GM12878 (cell line): ENCODE measurements around the gene ANO10. TPM values are rescaled to one million over a fixed set of nuclear protein-coding genes. Genes with fewer than 3 reads are reported as not detected.

Experiments used
- ATAC-seq: fragments of 200-7000 bp; cut with Tn5 transposase; 3 replicates; pipeline ENCODE4 v1.9.1; 2020; ENCODE audit warnings: mild to moderate bottlenecking, moderate library complexity
- BruUV-seq: library from RNA; stranded (reverse); fragments of 400-500 nt; replicated peaks from 2 replicates; lab custom pipeline; 2021; lab: Mats Ljungman, UMichigan
- CTCF ChIA-PET: fragments of 300-600 bp; sonication (Branson Sonifier 250); formaldehyde crosslinking; extraction: SDS; loops from one replicate; lab custom pipeline; 2021; ENCODE audit warnings: inconsistent platforms; lab: Yijun Ruan, JAX
- POLR2A ChIA-PET: fragments of 350-600 bp; formaldehyde crosslinking; extraction: SDS; loops from one replicate; lab custom pipeline; 2021; ENCODE audit warnings: inconsistent platforms; lab: Charles Lee
- RAD21 ChIA-PET: fragments of 300-600 bp; sonication (Branson Sonifier 250); formaldehyde crosslinking; loops from one replicate; lab custom pipeline; 2023; ENCODE audit warnings: antibody characterized with exemption; ENCODE audit not compliant: unreplicated experiment; lab: Charles Lee
- SMC1A ChIA-PET: fragments of 300-600 bp; sonication (Branson Sonifier 250); formaldehyde crosslinking; loops from one replicate; lab custom pipeline; 2023; ENCODE audit not compliant: unreplicated experiment, uncharacterized antibody; lab: Charles Lee
- DNase-seq: peaks from one replicate; pipeline ENCODE4 v3.0.0-alpha.2; 2011; ENCODE audit warnings: low read depth, low spot score
- FAIRE-seq: peaks from 3 replicates; lab custom pipeline; 2011; peaks lifted over from hg19 to GRCh38; lab: Jason Lieb, UNC
- H2AFZ ChIP-seq: 2 replicates; pipeline ENCODE4 v1.6.0; 2011; ENCODE audit warnings: low read depth, low read length, control low read depth; ENCODE audit not compliant: control insufficient read depth
- H3K27ac ChIP-seq: 2 replicates; pipeline ENCODE4 v1.5.1; 2011; ENCODE audit warnings: control low read depth; ENCODE audit not compliant: control insufficient read depth, insufficient read depth
- H3K27me3 ChIP-seq, 2 experiments: replicated peaks in 1 of 2; 2 replicates each; pipeline versions ENCODE4 v1.6.0 to v1.6.1; 2011; ENCODE audit warnings: low read length in 1 of 2; ENCODE audit not compliant: control insufficient read depth in 2 of 2, insufficient read depth in 2 of 2
- H3K36me3 ChIP-seq, 2 experiments: 2 replicates each; pipeline ENCODE4 v1.5.1; 2011; ENCODE audit warnings: low read length in 1 of 2; ENCODE audit not compliant: control insufficient read depth in 2 of 2, insufficient read depth in 2 of 2
- H3K4me1 ChIP-seq: 2 replicates; pipeline ENCODE4 v1.6.1; 2011; ENCODE audit warnings: mild to moderate bottlenecking, low read length, moderate library complexity, mixed read lengths; ENCODE audit not compliant: control insufficient read depth, insufficient read depth
- H3K4me2 ChIP-seq: 2 replicates; pipeline ENCODE4 v1.6.0; 2011; ENCODE audit warnings: control low read depth; ENCODE audit not compliant: control insufficient read depth, insufficient read depth
- H3K4me3 ChIP-seq: fragments of 200-600 bp; sonication (generic); 2 replicates; pipeline ENCODE4 v1.5.1; 2016
- H3K79me2 ChIP-seq: 2 replicates; pipeline ENCODE4 v1.6.0; 2011; ENCODE audit warnings: low read length; ENCODE audit not compliant: control insufficient read depth, insufficient read depth
- H3K9ac ChIP-seq: 2 replicates; pipeline ENCODE4 v1.8.0; 2011; ENCODE audit warnings: low read length, control low read depth, mixed read lengths; ENCODE audit not compliant: control insufficient read depth, insufficient read depth
- H3K9me3 ChIP-seq: replicated peaks from 3 replicates; pipeline ENCODE4 v1.5.1; 2011; ENCODE audit warnings: mild to moderate bottlenecking, low read length; ENCODE audit not compliant: control insufficient read depth, insufficient read depth
- H4K20me1 ChIP-seq: 2 replicates; pipeline ENCODE4 v1.6.0; 2011; ENCODE audit not compliant: control insufficient read depth, insufficient read depth
- GABPA ChIP-seq: IDR thresholded peaks from 2 replicates; pipeline ENCODE4 v1.6.1; 2014; ENCODE audit warnings: antibody characterized with exemption, low read depth, mild to moderate bottlenecking, inconsistent platforms
- HCFC1 ChIP-seq: fragments of 150-350 bp; IDR thresholded peaks from 2 replicates; pipeline ENCODE4 v1.6.1; 2014; ENCODE audit warnings: low read length
- HDAC6 ChIP-seq: fragments of 200-600 bp; sonication (generic); IDR thresholded peaks from one replicate; pipeline ENCODE4 v1.8.0; 2017; ENCODE audit warnings: antibody characterized with exemption; ENCODE audit not compliant: unreplicated experiment
- IRF4 ChIP-seq: IDR thresholded peaks from 2 replicates; pipeline ENCODE4 v1.6.1; 2011; ENCODE audit warnings: low read depth, low read length
- MEF2B ChIP-seq: fragments of 450-650 bp; IDR thresholded peaks from 2 replicates; pipeline ENCODE4 v1.6.1; 2018; ENCODE audit warnings: mild to moderate bottlenecking, moderate library complexity; ENCODE audit not compliant: partially characterized antibody, poor library complexity, severe bottlenecking
- MYC ChIP-seq: IDR thresholded peaks from 2 replicates; pipeline ENCODE4 v1.6.1; 2011; ENCODE audit warnings: mild to moderate bottlenecking, low read length, moderate library complexity, inconsistent platforms; ENCODE audit not compliant: insufficient read depth, insufficient replicate concordance, insufficient read length, severe bottlenecking
- RBBP5 ChIP-seq: fragments of 200-600 bp; sonication (generic); conservative IDR thresholded peaks from 2 replicates; pipeline ENCODE4 v1.6.1; 2016
- SMAD1 ChIP-seq: fragments of 450-650 bp; IDR thresholded peaks from 2 replicates; pipeline ENCODE4 v1.6.1; 2018; ENCODE audit warnings: mild to moderate bottlenecking, low read depth; ENCODE audit not compliant: partially characterized antibody
- SUPT20H ChIP-seq: IDR thresholded peaks from 2 replicates; pipeline ENCODE4 v1.6.1; 2011; ENCODE audit warnings: low read depth, mild to moderate bottlenecking, low read length, moderate library complexity, borderline replicate concordance; ENCODE audit not compliant: control insufficient read depth
- ZSCAN29 ChIP-seq: fragments of 450-650 bp; IDR thresholded peaks from 2 replicates; pipeline ENCODE4 v1.6.1; 2017; ENCODE audit warnings: mild to moderate bottlenecking, moderate library complexity
- WGBS: methylation state at CpG from one replicate; pipeline ENCODE4 v1.1.6; 2016; ENCODE audit warnings: low lambda C conversion rate; ENCODE audit not compliant: insufficient replicate concordance, insufficient coverage; ENCODE audit errors: missing lambda C conversion rate; 5-methylcytosine and 5-hydroxymethylcytosine counted together
- in situ Hi-C: fragments of 300-500 bp; cut with MboI; formaldehyde crosslinking; loops from 9 replicates; pipeline ENCODE4 v1.14.3; 2018; ENCODE audit warnings: mixed read lengths
- intact Hi-C: fragments of 100-400 bp; cut with micrococcal nuclease; formaldehyde crosslinking; loops from one replicate; pipeline ENCODE4 v1.14.2; 2022; ENCODE audit not compliant: unreplicated experiment
- polyA plus RNA-seq, 11 experiments: library from polyadenylated mRNA; depleted of rRNA in 4 of 11; unstranded in 6 of 11; stranded (reverse) in 5 of 11; fragments of >200 nt; fragmentation: Nextera tagmentation in 4 of 11; fragmentation: Illumina TruSeq in 1 of 11; extraction: Ambion mirVana in 4 of 11; extraction: Trizol in 1 of 11; gene quantifications; 1 replicate in 1 of 11; 2 replicates in 10 of 11; pipeline versions ENCODE4 v1.2.1 to v1.2.3, GENCODE V29; 2011 to 2016; ENCODE audit warnings: inconsistent platforms in 2 of 11, missing spikeins in 2 of 11, low read depth in 1 of 11
- total RNA-seq, 4 experiments: library from RNA; depleted of rRNA in 3 of 4; stranded (reverse); fragments of >200 nt in 3 of 4; fragmentation: Illumina TruSeq in 1 of 4; extraction: Trizol in 1 of 4; gene quantifications; 2 replicates each; pipeline versions ENCODE4 v1.2.1 to v1.2.3, GENCODE V29; 2013 to 2021
- TF ChIP-seq, protein P1 (sequence below): IDR thresholded peaks from 2 replicates; pipeline ENCODE4 v1.6.1; 2011; ENCODE audit warnings: low read depth, mild to moderate bottlenecking, low read length, moderate library complexity, borderline replicate concordance; ENCODE audit errors: extremely low read depth
- TF ChIP-seq, protein P2 (sequence below): fragments of 450-650 bp; IDR thresholded peaks from 2 replicates; pipeline ENCODE4 v1.6.1; 2016; ENCODE audit warnings: mild to moderate bottlenecking

Gene ANO10
- total and polyA plus RNA-seq, 10 of the 15 experiments (the other 5 are each of a cell fraction or from before 2014, with no cell fraction given), result 0.29 to 21.9 (median 1.6) TPM

DNA sequence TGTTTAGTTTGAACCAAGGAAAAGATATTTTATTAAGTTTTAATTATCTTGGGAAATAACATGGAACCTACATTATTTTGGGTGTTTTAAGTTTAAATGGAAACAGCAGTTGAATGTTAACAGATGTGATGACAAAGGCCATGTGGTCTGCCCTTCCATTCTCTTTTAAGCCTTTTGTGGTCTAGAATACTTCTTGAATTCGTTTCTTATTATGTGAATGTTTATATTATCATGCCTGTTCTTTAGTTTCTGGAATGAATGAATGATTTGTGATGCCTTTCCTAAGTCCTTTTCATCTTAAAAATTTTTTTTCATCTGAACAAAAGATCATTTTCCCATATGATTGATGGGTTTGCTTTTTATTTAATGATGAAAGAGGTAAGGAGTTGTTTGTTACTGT, 290.8 kb downstream of the ANO10 start:
- RAD21 ChIA-PET, result no interaction called here
- intact Hi-C loops, result no loop called here
- Histone ChIP-seq H3K27ac (no peak overlapping the region), H3K4me2 (no peak overlapping the region), H3K4me3 (no peak overlapping the region), H3K4me1 (no peaks in the 10 kb centered on the region), H4K20me1 (no peaks in the 10 kb centered on the region)
- FAIRE-seq, result no peak
- no TSS peak for BruUV-seq
- no peak for ATAC-seq
- CTCF ChIA-PET, result no interaction called here
- TF ChIP-seq MYC, result no peak
- TF ChIP-seq SUPT20H, result no peak
- TF ChIP-seq, protein P1, sequence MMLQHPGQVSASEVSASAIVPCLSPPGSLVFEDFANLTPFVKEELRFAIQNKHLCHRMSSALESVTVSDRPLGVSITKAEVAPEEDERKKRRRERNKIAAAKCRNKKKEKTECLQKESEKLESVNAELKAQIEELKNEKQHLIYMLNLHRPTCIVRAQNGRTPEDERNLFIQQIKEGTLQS, result no peak
- TF ChIP-seq HCFC1, result no peak
- TF ChIP-seq IRF4, result no peak
- no peak for TF ChIP-seq GABPA
- TF ChIP-seq, all 136 proteins: peak for 0
- ChIA-PET POLR2A (interaction anchor here (0.7 kb wide), 1 partner anchor 39 kb away, joined by 3 read pairs; no protein-coding TSS in a partner anchor), SMC1A (no interaction called here)
- 42% methylated on average over 1 of the region's 1 CpG for WGBS
- no peak for DNase-seq
- Histone ChIP-seq H2AFZ (no peak overlapping the region), H3K36me3 (no peaks in the 10 kb centered on the region), H3K79me2 (peaks cover 3% of the 10 kb centered on the region), H3K9me3 (peaks cover under 1% of the 10 kb centered on the region; the same call in 2 of the 3 replicates), H3K9ac (no peak overlapping the region), H3K27me3 (no peaks in the 10 kb centered on the region)
- in situ Hi-C loops, result no loop called here

DNA sequence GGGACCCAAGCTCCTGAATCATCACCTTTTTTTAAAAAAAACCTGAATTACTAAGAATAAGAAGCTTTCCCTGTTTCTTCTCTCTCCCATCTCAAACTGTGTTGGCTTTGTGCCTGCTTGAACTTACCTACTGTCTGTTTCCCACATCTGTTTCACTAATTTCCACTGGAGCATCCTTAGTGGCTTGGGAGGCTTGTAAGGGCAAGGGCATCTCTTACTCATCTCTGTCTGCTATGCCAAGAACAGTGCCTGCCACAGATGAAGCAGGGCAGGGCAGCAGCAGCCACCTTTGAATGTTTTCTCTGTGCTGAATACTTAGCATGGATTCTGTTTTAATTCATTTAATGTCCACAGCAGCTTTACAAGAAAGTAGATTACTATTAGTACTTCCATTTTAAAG, 293.2 kb downstream of the ANO10 start:
- FAIRE-seq, result no peak
- in situ Hi-C loops (no loop called here), intact Hi-C loops (no loop called here)
- Histone ChIP-seq H4K20me1 (no peaks in the 10 kb centered on the region), H3K36me3 (no peaks in the 10 kb centered on the region), H3K4me2 (no peak overlapping the region), H3K9me3 (peaks cover under 1% of the 10 kb centered on the region; the same call in 2 of the 3 replicates), H3K79me2 (peaks cover 3% of the 10 kb centered on the region), H3K27me3 (no peaks in the 10 kb centered on the region), H3K27ac (no peak overlapping the region), H3K4me3 (no peak overlapping the region), H3K9ac (no peak overlapping the region), H2AFZ (no peak overlapping the region), H3K4me1 (no peaks in the 10 kb centered on the region)
- SMC1A ChIA-PET, result interaction anchor here (1.4 kb wide), 1 partner anchor 8 kb away, joined by 3 read pairs; no protein-coding TSS in a partner anchor
- no peak for ATAC-seq
- BruUV-seq, result no TSS peak
- CTCF ChIA-PET, result interaction anchor here (1.4 kb wide), 1 partner anchor 166 kb away, joined by 3 read pairs; no protein-coding TSS in a partner anchor
- RAD21 ChIA-PET, result no interaction called here
- POLR2A ChIA-PET, result interaction anchor here (1.8 kb wide), 1 partner anchor 42 kb away, joined by 5 read pairs; no protein-coding TSS in a partner anchor
- TF ChIP-seq SMAD1 (no peak), RBBP5 (no peak), MEF2B (no peak), HDAC6 (no peak), ZSCAN29 (no peak)
- TF ChIP-seq, protein P2, sequence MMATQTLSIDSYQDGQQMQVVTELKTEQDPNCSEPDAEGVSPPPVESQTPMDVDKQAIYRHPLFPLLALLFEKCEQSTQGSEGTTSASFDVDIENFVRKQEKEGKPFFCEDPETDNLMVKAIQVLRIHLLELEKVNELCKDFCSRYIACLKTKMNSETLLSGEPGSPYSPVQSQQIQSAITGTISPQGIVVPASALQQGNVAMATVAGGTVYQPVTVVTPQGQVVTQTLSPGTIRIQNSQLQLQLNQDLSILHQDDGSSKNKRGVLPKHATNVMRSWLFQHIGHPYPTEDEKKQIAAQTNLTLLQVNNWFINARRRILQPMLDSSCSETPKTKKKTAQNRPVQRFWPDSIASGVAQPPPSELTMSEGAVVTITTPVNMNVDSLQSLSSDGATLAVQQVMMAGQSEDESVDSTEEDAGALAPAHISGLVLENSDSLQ, result no peak
- DNase-seq, result no peak
